GM21360 (cell line): ENCODE results near the gene STIP1.

Experiments used
- ATAC-seq: cut with Tn5 transposase; IDR thresholded peaks from one replicate; pipeline ENCODE4 v1.9.1; 2021; ENCODE audit warnings: mild to moderate bottlenecking, moderate library complexity; ENCODE audit not compliant: unreplicated experiment

The STIP1 gene

GRCh38 chr11:64248578-64248977 is 62.6 kb downstream of the STIP1 start:
- ATAC-seq: no peak

- no peak for ATAC-seq
These were observed 63.1 kb downstream of the STIP1 start for GRCh38 chr11:64249038-64249437.

- ATAC-seq: no peak
These were observed 63.8 kb downstream of the STIP1 start for GRCh38 chr11:64249563-64250414.

- no peak for ATAC-seq
These were observed 64.5 kb downstream of the STIP1 start for GRCh38 chr11:64250415-64251015.

- ATAC-seq: peak; percentile 36
These were observed 65.2 kb downstream of the STIP1 start, which contains the start of gene PLCB3 for GRCh38 chr11:64251016-64251752. TSS of gene PLCB3 (plus strand) at chr11:64251530. CDS start at chr11:64251650, 120 bp downstream.

GRCh38 chr11:64251753-64252002 is 65.7 kb downstream of the STIP1 start:
- ATAC-seq: no peak

GRCh38 chr11:64252003-64252872 is 66.3 kb downstream of the STIP1 start:
- ATAC-seq: no peak

- ATAC-seq: no peak
These were observed 67.1 kb downstream of the STIP1 start for GRCh38 chr11:64253043-64253442.

GRCh38 chr11:64253481-64253880 is 67.5 kb downstream of the STIP1 start:
- no peak for ATAC-seq
